SK-N-SH (cell line): ENCODE measurements around the gene PSME2. TPM values are rescaled to one million over a fixed set of nuclear protein-coding genes. Genes with fewer than 3 reads are reported as not detected.

ENCODE experiments used
- CTCF ChIA-PET: fragments of 300-600, 350-600 bp; formaldehyde crosslinking; extraction: SDS; loops from one replicate; lab custom pipeline; 2021; lab: Yijun Ruan, JAX
- POLR2A ChIA-PET: fragments of 350-600 bp; sonication (Branson Sonifier 250); formaldehyde crosslinking; extraction: SDS; loops from one replicate; lab custom pipeline; 2020; ENCODE audit warnings: antibody characterized with exemption, inconsistent platforms; lab: Yijun Ruan, JAX
- DNase-seq: peaks from one replicate; pipeline ENCODE4 v3.0.0; 2012
- H2AFZ ChIP-seq: fragments of 200-600 bp; sonication (generic); 2 replicates; pipeline ENCODE4 v1.8.1; 2016; ENCODE audit warnings: antibody characterized with exemption, mild to moderate bottlenecking, low read depth
- H3F3A ChIP-seq: fragments of 200-600 bp; sonication (generic); replicated peaks from 2 replicates; pipeline ENCODE3; 2016; ENCODE audit warnings: antibody characterized with exemption, mild to moderate bottlenecking; ENCODE audit not compliant: insufficient read depth
- H3K27ac ChIP-seq, 2 experiments: fragments of 200-500 bp in 1 of 2; fragments of 200-600 bp in 1 of 2; sonication (Bioruptor generic) in 1 of 2; sonication (generic), shearing (Covaris generic) in 1 of 2; 2 replicates each; pipeline versions ENCODE4 v1.5.1 to v1.6.1; 2014 to 2016; ENCODE audit warnings: low read depth in 2 of 2, inconsistent platforms in 1 of 2, low read length in 1 of 2, mild to moderate bottlenecking in 1 of 2, mixed read lengths in 1 of 2
- H3K27me3 ChIP-seq: fragments of 200-600 bp; sonication (generic), shearing (Covaris generic); 2 replicates; pipeline ENCODE4 v1.6.1; 2016; ENCODE audit warnings: mixed run types; ENCODE audit not compliant: insufficient read depth
- H3K36me3 ChIP-seq, 2 experiments: fragments of 200-500 bp in 1 of 2; fragments of 200-600 bp in 1 of 2; sonication (Bioruptor generic) in 1 of 2; sonication (generic) in 1 of 2; replicated peaks in 1 of 2; 2 replicates each; pipeline versions ENCODE3 to v1.5.1; 2014 to 2016; ENCODE audit warnings: low read length in 1 of 2, mild to moderate bottlenecking in 1 of 2; ENCODE audit not compliant: insufficient read depth in 2 of 2, control insufficient read depth in 1 of 2
- H3K4me1 ChIP-seq, 2 experiments: fragments of 200-500 bp in 1 of 2; fragments of 200-600 bp in 1 of 2; sonication (Bioruptor generic) in 1 of 2; sonication (generic), shearing (Covaris generic) in 1 of 2; 2 replicates each; pipeline versions ENCODE4 v1.5.1 to v1.6.1; 2014 to 2016; ENCODE audit warnings: low read depth in 1 of 2, low read length in 1 of 2, mixed run types in 1 of 2; ENCODE audit not compliant: insufficient read depth in 2 of 2, control insufficient read depth in 1 of 2
- H3K4me2 ChIP-seq: fragments of 200-600 bp; sonication (generic), shearing (Covaris generic); 2 replicates; pipeline ENCODE4 v1.6.1; 2017; ENCODE audit warnings: mixed run types
- H3K4me3 ChIP-seq, 2 experiments: fragments of 200-500 bp in 1 of 2; fragments of 200-600 bp in 1 of 2; sonication (Bioruptor generic) in 1 of 2; sonication (generic), shearing (Covaris generic) in 1 of 2; 2 replicates each; pipeline versions ENCODE4 v1.5.1 to v1.8.1; 2014 to 2016; ENCODE audit warnings: low read depth in 2 of 2, inconsistent platforms in 1 of 2, low read length in 1 of 2, mild to moderate bottlenecking in 1 of 2, mixed read lengths in 1 of 2, moderate library complexity in 1 of 2
- H3K79me2 ChIP-seq: fragments of 200-600 bp; sonication (generic); 2 replicates; pipeline ENCODE4 v1.8.1; 2017; ENCODE audit warnings: mild to moderate bottlenecking; ENCODE audit not compliant: insufficient read depth
- H3K9ac ChIP-seq: fragments of 200-600 bp; sonication (generic); 2 replicates; pipeline ENCODE4 v1.6.1; 2017; ENCODE audit warnings: mixed run types
- H3K9me2 ChIP-seq: fragments of 200-600 bp; sonication (generic); 2 replicates; pipeline ENCODE4 v1.6.1; 2017; ENCODE audit warnings: mixed run types
- H3K9me3 ChIP-seq: fragments of 200-600 bp; sonication (generic); 2 replicates; pipeline ENCODE4 v1.6.1; 2017; ENCODE audit warnings: mixed run types, mild to moderate bottlenecking, moderate library complexity
- H4K20me1 ChIP-seq: fragments of 200-600 bp; sonication (generic); 2 replicates; pipeline ENCODE4 v1.6.1; 2017; ENCODE audit warnings: mild to moderate bottlenecking, mixed run types; ENCODE audit not compliant: insufficient read depth
- CHD2 ChIP-seq: fragments of 150-350 bp; IDR thresholded peaks from 2 replicates; pipeline ENCODE4 v1.6.1; 2018; ENCODE audit warnings: low read length; ENCODE audit not compliant: partially characterized antibody
- ELF1 ChIP-seq: IDR thresholded peaks from 2 replicates; pipeline ENCODE4 v1.4.0; 2012
- FOXM1 ChIP-seq: IDR thresholded peaks from 2 replicates; pipeline ENCODE4 v1.4.0; 2012; ENCODE audit warnings: low read depth, mild to moderate bottlenecking
- GABPA ChIP-seq: IDR thresholded peaks from 2 replicates; pipeline ENCODE4 v1.4.0; 2012; ENCODE audit warnings: low read depth, mild to moderate bottlenecking
- JUND ChIP-seq: IDR thresholded peaks from 2 replicates; pipeline ENCODE4 v1.4.0; 2012
- MXI1 ChIP-seq: IDR thresholded peaks from 2 replicates; pipeline ENCODE4 v1.6.1; 2012; ENCODE audit warnings: mild to moderate bottlenecking, low read depth, low read length, improper control_type of control experiment
- POLR2AphosphoS5 ChIP-seq: IDR thresholded peaks from 2 replicates; pipeline ENCODE4 v1.6.1; 2012; ENCODE audit warnings: low read depth, low read length
- RXRA ChIP-seq: IDR thresholded peaks from 2 replicates; pipeline ENCODE4 v1.4.0; 2012; ENCODE audit warnings: low read depth, mild to moderate bottlenecking, borderline replicate concordance
- SIN3A ChIP-seq: IDR thresholded peaks from 2 replicates; pipeline ENCODE4 v1.6.1; 2012; ENCODE audit warnings: low read depth, mild to moderate bottlenecking, low read length, moderate library complexity, borderline replicate concordance
- YY1 ChIP-seq: IDR thresholded peaks from 2 replicates; pipeline ENCODE4 v1.4.0; 2012; ENCODE audit warnings: low read depth, mild to moderate bottlenecking
- WGBS: methylation state at CpG from one replicate; pipeline ENCODE4 v1.1.6; 2017; ENCODE audit warnings: low lambda C conversion rate; 5-methylcytosine and 5-hydroxymethylcytosine counted together
- polyA plus RNA-seq, 3 experiments: library from polyadenylated mRNA; depleted of rRNA; stranded (reverse); fragments of >200 nt; gene quantifications; 2 replicates each; pipeline ENCODE4 v1.2.3, GENCODE V29; 2012
- TF ChIP-seq, protein P1 (sequence below): IDR thresholded peaks from 2 replicates; pipeline ENCODE4 v1.4.0; 2012; ENCODE audit warnings: low read depth, borderline replicate concordance

PSME2 gene
- polyA plus RNA-seq, 1 of the 3 experiments (the other 2 are of a cell fraction): 147 TPM

DNA sequence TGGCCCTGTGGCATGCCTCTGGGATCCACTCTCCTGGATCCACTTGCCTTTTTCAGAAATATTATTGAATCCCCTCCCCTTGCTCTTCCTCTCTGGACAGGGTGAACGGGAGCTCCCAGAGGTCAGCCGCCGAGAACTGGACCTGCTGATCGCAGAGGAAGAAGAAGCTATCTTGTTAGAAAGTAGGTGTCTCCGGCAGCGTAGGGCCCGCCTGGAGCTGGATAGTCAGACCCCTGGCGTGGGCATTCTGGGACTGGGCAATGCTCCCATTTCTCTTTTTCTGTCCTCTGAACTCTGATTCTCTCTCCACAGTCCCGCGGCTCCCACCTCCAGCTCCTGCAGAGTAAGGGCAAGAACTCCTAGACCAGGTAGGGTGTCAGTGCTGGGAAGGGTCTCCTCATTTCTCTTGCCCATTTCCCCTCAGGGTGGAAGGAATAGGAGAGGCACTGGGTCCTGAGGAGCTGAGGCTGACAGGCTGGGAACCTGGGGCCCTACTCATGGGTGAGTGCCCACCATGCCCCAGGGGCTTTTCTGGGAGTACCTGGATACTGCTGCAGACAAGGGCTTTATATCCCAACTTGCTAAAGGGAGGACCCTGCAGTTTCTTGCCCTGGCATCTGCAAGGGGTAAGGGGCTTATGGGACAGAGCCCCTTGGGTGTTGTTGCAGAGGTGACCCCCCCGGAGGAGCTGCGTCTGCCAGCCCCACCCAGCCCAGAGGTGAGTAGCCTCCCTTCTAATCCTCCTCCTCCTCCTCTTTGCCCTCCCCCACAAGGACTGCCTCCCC is 30.8 kb upstream of the PSME2 start:
- H2AFZ ChIP-seq: no peak overlapping the region
- peaks cover 11% of the 10 kb centered on the region for H3F3A ChIP-seq
- H3K9ac ChIP-seq: no peak overlapping the region
- no peaks in the 10 kb centered on the region for H4K20me1 ChIP-seq
- H3K36me3 ChIP-seq: peaks cover 4 to 53% of the 10 kb centered on the region in 2 experiments
- H3K79me2 ChIP-seq: no peaks in the 10 kb centered on the region
- WGBS: 87% methylated on average over 11 of the region's 12 CpGs
- H3K27ac ChIP-seq: no peak overlapping the region; a peak in 1 of 4 replicates
- no peak overlapping the region for H3K4me2 ChIP-seq
- H3K9me3 ChIP-seq: no peaks in the 10 kb centered on the region
- ChIA-PET POLR2A (interaction anchor here (0.9 to 1.8 kb wide), 2 partner anchors 10 to 36 kb away, joined by 4 to 10 read pairs; partner anchors contain the start of genes CHMP4A and IPO4), CTCF (interaction anchor here (0.9 to 2.0 kb wide), 4 partner anchors 16 to 238 kb away, joined by 3 to 11 read pairs (median 3); partner anchors contain the start of genes IRF9 and TM9SF1)
- no peak overlapping the region for H3K4me3 ChIP-seq
- no peak for TF ChIP-seq ELF1
- no peak for TF ChIP-seq YY1
- TF ChIP-seq, protein P1, sequence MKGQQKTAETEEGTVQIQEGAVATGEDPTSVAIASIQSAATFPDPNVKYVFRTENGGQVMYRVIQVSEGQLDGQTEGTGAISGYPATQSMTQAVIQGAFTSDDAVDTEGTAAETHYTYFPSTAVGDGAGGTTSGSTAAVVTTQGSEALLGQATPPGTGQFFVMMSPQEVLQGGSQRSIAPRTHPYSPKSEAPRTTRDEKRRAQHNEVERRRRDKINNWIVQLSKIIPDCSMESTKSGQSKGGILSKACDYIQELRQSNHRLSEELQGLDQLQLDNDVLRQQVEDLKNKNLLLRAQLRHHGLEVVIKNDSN: no peak
- no peak for TF ChIP-seq POLR2AphosphoS5
- TF ChIP-seq FOXM1: no peak
- no peaks in the 10 kb centered on the region for H3K9me2 ChIP-seq
- no peaks in the 10 kb centered on the region for H3K27me3 ChIP-seq
- no peak for DNase-seq
- peaks cover 0 to 20% of the 10 kb centered on the region in 2 experiments; a peak in 2 of 4 replicates for H3K4me1 ChIP-seq

DNA sequence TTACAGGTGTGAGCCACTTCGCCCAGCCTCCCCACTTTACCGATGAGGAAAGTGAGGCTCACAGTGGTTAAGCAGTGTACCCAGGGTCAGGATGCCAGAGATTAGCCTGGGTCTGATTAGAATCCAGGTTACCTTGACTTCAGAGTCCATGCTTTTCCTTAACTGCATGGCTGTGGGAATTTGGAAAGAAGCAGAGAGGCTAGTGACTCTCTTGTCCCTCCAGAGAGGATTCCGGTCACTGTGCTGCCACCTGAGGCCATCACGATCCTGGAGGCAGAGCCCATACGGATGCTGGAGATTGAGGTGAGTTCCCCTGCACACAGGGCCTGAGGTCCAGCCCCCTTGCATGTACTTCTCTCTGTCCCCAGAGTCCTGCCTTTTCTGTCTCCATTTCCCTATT is 30.2 kb upstream of the PSME2 start:
- peaks cover 0 to 20% of the 10 kb centered on the region in 2 experiments; a peak in 2 of 4 replicates for H3K4me1 ChIP-seq
- H3K4me2 ChIP-seq: no peak overlapping the region
- POLR2A ChIA-PET: interaction anchor here (1.8 kb wide), 1 partner anchor 11 kb away, joined by 10 read pairs; the partner anchor contains the start of gene IPO4
- peaks cover 11% of the 10 kb centered on the region for H3F3A ChIP-seq
- H3K9me2 ChIP-seq: no peaks in the 10 kb centered on the region
- DNase-seq: no peak
- WGBS: 100% methylated on average over 5 of the region's 5 CpGs
- H3K27ac ChIP-seq: no peak overlapping the region; a peak in 1 of 4 replicates
- H3K4me3 ChIP-seq: no peak overlapping the region
- no peak overlapping the region for H3K9ac ChIP-seq
- peaks cover 4 to 46% of the 10 kb centered on the region in 2 experiments for H3K36me3 ChIP-seq
- TF ChIP-seq MXI1 (no peak), ELF1 (no peak), JUND (no peak), CHD2 (no peak), RXRA (no peak), GABPA (no peak), SIN3A (no peak)
- no peaks in the 10 kb centered on the region for H3K79me2 ChIP-seq
- no peaks in the 10 kb centered on the region for H3K9me3 ChIP-seq
- CTCF ChIA-PET: interaction anchor here (0.9 kb wide), 2 partner anchors 15 to 238 kb away, joined by 3 read pairs; partner anchors contain the start of gene IRF9
- H2AFZ ChIP-seq: no peak overlapping the region
- no peaks in the 10 kb centered on the region for H4K20me1 ChIP-seq
- no peaks in the 10 kb centered on the region for H3K27me3 ChIP-seq
